GM12878 (cell line): ENCODE measurements around the gene PIWIL4. TPM values are rescaled to one million over a fixed set of nuclear protein-coding genes. Genes with fewer than 3 reads are reported as not detected.

Source experiments
- CHD1 ChIP-seq: IDR thresholded peaks from 2 replicates; pipeline ENCODE4 v1.6.1; 2012; ENCODE audit warnings: low read depth, low read length, improper control_type of control experiment
- SIN3A ChIP-seq: IDR thresholded peaks from 2 replicates; pipeline ENCODE4 v1.6.1; 2012; ENCODE audit warnings: low read depth, low read length, improper control_type of control experiment
- ZNF24 ChIP-seq: fragments of 450-650 bp; IDR thresholded peaks from 2 replicates; pipeline ENCODE4 v1.6.1; 2017; ENCODE audit warnings: antibody characterized with exemption, mild to moderate bottlenecking
- polyA plus RNA-seq, 11 experiments: library from polyadenylated mRNA; depleted of rRNA in 4 of 11; unstranded in 6 of 11; stranded (reverse) in 5 of 11; fragments of >200 nt; fragmentation: Nextera tagmentation in 4 of 11; fragmentation: Illumina TruSeq in 1 of 11; extraction: Ambion mirVana in 4 of 11; extraction: Trizol in 1 of 11; gene quantifications; 1 replicate in 1 of 11; 2 replicates in 10 of 11; pipeline versions ENCODE4 v1.2.1 to v1.2.3, GENCODE V29; 2011 to 2016; ENCODE audit warnings: inconsistent platforms in 2 of 11, missing spikeins in 2 of 11, low read depth in 1 of 11
- total RNA-seq, 4 experiments: library from RNA; depleted of rRNA in 3 of 4; stranded (reverse); fragments of >200 nt in 3 of 4; fragmentation: Illumina TruSeq in 1 of 4; extraction: Trizol in 1 of 4; gene quantifications; 2 replicates each; pipeline versions ENCODE4 v1.2.1 to v1.2.3, GENCODE V29; 2013 to 2021
- TF ChIP-seq, protein P1 (sequence below): fragments of 450-650 bp; formaldehyde crosslinking; IDR thresholded peaks from 2 replicates; pipeline ENCODE4 v1.5.0; 2022; ENCODE audit warnings: mild to moderate bottlenecking, missing genetic modification characterization
- TF ChIP-seq, protein P2 (sequence below): fragments of 150-350 bp; IDR thresholded peaks from 2 replicates; pipeline ENCODE4 v1.6.1; 2014; ENCODE audit warnings: mild to moderate bottlenecking, low read depth, low read length

The PIWIL4 gene
- total and polyA plus RNA-seq, 10 of the 15 experiments (the other 5 are each of a cell fraction or from before 2014, with no cell fraction given), result 0.23 to 13.3 (median 0.47) TPM

DNA sequence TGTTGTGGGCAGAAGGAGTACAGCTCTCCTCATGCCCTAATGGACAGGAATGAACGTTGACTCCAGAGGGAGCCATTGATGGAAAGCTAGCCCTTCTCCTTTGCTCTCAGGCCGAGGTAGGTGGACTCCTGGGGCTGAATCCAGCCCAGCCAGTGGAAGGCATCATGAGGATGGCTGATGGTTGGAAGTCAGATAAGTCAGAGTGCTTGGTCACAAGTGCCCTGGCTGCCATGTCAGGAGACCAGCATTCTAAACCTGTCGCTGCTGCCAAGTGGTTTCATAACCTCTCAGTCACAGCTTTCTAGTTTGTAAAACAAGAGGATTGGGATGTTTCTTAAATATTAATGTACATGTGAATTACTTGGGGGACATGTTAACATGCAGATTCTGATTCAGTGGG is 32.3 kb downstream of the PIWIL4 start (continued):
- TF ChIP-seq, protein P1, sequence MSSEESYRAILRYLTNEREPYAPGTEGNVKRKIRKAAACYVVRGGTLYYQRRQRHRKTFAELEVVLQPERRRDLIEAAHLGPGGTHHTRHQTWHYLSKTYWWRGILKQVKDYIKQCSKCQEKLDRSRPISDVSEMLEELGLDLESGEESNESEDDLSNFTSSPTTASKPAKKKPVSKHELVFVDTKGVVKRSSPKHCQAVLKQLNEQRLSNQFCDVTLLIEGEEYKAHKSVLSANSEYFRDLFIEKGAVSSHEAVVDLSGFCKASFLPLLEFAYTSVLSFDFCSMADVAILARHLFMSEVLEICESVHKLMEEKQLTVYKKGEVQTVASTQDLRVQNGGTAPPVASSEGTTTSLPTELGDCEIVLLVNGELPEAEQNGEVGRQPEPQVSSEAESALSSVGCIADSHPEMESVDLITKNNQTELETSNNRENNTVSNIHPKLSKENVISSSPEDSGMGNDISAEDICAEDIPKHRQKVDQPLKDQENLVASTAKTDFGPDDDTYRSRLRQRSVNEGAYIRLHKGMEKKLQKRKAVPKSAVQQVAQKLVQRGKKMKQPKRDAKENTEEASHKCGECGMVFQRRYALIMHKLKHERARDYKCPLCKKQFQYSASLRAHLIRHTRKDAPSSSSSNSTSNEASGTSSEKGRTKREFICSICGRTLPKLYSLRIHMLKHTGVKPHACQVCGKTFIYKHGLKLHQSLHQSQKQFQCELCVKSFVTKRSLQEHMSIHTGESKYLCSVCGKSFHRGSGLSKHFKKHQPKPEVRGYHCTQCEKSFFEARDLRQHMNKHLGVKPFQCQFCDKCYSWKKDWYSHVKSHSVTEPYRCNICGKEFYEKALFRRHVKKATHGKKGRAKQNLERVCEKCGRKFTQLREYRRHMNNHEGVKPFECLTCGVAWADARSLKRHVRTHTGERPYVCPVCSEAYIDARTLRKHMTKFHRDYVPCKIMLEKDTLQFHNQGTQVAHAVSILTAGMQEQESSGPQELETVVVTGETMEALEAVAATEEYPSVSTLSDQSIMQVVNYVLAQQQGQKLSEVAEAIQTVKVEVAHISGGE (CRISPR knock-in tag), result no peak
- TF ChIP-seq ZNF24 (no peak), CHD1 (no peak), SIN3A (no peak)
- TF ChIP-seq, protein P2, sequence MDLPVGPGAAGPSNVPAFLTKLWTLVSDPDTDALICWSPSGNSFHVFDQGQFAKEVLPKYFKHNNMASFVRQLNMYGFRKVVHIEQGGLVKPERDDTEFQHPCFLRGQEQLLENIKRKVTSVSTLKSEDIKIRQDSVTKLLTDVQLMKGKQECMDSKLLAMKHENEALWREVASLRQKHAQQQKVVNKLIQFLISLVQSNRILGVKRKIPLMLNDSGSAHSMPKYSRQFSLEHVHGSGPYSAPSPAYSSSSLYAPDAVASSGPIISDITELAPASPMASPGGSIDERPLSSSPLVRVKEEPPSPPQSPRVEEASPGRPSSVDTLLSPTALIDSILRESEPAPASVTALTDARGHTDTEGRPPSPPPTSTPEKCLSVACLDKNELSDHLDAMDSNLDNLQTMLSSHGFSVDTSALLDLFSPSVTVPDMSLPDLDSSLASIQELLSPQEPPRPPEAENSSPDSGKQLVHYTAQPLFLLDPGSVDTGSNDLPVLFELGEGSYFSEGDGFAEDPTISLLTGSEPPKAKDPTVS, result no peak
- TF ChIP-seq, all 136 proteins: peak for 0
